Measurements from ENCODE around the gene MUC5AC. TPM values are rescaled to one million over a fixed set of nuclear protein-coding genes. Genes with fewer than 3 reads are reported as not detected.
"Not testable (repeated sequence)": the region's sequence is repeated elsewhere in the genome, so short reads cannot be mapped to it uniquely, and the experiment has no call there.

The MUC5AC gene
- total RNA-seq, 1 donor from 2014 or later = not detected

DNA sequence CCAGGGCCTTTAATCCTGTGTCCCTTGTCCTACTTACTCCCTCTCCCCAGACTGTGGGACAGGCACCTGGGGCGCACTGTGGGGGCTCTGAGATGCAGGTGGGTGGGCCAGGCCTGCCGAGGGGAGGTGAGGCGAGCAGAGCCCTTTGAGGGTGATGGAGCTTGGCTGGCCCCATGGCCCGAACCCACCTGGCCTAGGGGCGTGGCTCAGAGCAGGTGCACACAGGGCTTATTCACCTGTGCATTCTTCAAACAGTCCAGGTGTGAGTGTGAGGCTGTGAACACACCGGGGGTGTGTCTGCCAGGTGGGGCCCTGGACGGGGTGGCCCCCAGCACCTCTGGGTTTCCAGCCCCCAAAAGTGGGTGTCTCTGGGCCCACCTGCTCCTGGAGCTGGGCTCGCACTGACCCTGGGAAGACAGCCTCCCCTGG is 9.0 kb upstream of the MUC5AC start:
- no peak for DNase-seq

DNA sequence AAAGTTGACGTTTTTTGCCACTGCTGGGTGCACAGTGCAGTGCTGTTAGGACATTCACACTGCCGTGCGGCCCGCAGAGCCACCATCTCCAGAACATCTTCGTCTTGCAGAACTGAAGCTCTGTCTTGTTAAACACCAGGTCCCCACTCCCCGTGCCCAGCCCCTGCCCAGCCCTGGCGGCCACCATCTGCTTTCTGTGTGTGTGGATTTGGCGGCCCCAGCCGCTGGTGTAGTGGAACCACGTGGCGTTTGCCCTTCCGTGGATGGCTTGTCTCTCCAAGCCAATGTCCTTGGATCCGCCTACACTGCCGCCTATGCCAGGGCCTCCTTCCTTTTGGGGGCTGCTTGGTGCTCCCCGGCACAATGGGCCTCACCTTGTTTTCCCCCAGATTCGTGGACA is 8.2 kb upstream of the MUC5AC start:
- DNase-seq = no peak

GRCh38 chr11:1150116-1150515 is 7.6 kb upstream of the MUC5AC start:
- DNase-seq = no peak

GRCh38 chr11:1150769-1151365 is 6.9 kb upstream of the MUC5AC start:
- peak; percentile 22 for DNase-seq

- DNase-seq = no peak
Measured at GRCh38 chr11:1151366-1152315, 6.1 kb upstream of the MUC5AC start.

GRCh38 chr11:1152316-1153104 is 5.2 kb upstream of the MUC5AC start:
- DNase-seq = no peak

DNA sequence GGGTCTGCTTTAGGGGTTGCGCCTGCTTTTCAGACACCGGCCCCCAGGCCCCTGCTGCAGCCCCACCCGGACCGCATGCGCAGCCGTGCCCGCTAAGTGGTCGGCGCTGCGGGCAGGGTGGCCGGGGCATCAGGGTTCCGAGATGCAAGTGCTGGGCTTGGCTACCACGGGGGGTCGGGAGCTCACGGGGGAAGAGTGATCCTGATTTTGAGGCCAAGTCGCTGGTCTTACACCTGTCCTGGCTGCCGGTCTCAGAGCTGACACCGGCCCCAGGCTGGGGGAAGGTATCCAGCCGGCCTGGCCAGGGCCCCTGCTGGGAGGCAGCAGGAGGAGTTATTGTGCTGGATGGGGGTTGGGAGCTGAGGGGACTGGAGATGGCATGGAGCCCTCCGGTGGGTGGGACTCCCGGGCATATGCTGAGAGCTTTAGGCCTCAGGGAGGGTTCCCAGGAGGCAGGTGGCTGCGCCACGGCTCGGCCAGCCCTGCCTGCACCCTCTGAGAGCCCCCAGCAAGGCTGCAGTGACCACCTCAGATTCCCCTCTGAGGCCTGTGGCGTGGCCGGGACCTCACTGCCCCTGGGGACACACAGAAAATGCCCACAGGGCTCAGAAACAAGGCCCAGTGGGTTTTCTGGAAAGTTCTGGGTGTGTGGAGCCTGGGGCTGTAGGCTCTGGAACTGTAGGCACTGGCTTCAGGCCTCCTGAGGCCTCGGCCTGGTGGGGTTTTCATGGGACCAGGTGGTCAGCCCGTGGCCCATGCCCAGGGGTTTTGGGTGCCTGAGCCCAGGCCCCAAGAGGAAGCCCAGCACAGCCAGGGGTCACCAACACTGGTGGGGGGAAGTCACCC is 4.4 kb upstream of the MUC5AC start:
- DNase-seq = no peak

GRCh38 chr11:1153951-1154493 is 3.7 kb upstream of the MUC5AC start:
- no peak for DNase-seq

DNA sequence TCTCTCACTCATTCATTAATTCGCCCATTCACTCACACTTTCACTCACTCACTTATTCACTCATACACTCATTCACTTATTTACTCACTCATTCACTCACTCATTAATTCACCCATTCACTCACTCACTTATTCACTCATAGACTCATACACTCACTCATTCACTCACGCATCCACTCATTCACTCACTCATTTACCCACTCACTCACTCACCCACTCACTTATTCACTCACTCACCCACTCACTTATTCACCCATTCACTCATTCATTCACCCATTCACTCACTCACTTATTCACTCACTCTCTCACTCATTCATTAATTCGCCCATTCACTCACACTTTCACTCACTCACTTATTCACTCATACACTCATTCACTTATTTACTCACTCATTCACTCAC is 3.1 kb upstream of the MUC5AC start:
- DNase-seq = not testable (repeated sequence)

DNA sequence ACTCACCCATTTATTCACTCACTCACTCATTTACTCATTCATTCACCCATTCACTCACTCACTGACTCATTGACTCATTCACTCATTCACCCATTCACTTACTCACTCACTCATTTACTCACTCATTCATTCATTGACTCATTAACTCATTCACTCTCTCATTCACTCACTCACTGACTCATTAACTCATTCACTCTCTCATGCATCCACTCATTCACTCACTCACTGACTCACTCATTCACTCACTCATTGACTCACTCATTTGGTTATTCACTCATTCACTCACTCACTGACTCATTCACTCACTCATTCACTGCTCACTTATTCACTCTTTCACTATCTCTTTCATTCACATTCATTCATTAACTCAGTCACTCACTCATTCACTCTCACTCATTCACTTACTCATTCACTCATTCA is 2.5 kb upstream of the MUC5AC start:
- no peak for DNase-seq

DNA sequence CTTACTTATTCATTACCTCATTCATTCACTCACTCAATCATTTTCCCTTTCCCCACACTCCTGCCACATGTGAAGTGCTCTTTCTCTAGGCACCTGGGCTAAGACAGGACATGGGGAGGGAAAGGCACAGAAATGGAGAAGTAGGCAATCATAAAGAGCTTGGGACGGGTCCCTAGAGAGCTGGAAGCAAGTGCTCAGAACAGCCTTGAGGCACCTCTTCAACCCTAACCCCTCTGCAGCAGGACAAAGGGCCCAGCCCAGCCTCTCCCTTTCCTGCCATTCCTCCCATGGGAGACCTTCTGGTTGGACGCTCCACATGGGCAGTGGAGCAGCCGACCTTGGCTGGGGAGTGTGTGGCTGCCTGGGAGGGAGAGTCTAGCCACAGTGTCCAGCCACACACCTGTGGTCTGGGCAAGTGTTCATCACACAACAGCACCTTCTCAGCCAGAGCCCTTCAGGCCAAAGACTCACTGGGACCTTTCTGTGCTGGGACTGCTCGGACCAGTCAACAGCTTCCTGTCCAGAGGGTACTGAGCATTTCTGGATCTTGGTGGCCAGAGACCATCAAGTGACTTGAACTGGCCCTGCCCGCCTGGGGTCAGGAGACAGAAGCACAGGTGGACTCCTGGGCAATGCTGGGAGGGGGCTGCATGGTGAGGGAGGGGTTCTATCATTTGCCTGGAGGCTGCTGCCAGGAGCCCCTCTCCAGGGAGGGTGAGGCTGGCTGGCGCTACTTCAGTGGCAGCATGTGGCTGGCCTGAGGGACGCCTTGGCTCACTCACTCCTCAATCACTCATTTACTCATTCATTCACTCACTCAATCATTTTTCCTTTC is 1.0 kb upstream of the MUC5AC start:
- DNase-seq = no peak

DNA sequence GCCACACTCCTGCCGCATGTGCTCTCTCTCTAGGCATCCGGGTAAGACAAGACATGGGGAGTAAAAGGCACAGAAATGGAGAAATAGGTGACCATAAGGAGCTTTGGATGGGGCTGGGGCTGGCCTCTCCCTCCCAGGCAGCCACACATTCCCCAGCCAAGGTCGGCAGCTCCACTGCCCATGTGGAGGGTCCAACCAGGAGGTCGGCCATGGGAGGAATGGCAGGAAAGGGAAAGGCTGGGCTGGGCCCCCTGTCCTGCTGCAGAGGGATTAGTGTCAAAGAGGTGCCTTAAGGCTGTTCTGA is 460 bp upstream of the MUC5AC start:
- no peak for DNase-seq

DNA sequence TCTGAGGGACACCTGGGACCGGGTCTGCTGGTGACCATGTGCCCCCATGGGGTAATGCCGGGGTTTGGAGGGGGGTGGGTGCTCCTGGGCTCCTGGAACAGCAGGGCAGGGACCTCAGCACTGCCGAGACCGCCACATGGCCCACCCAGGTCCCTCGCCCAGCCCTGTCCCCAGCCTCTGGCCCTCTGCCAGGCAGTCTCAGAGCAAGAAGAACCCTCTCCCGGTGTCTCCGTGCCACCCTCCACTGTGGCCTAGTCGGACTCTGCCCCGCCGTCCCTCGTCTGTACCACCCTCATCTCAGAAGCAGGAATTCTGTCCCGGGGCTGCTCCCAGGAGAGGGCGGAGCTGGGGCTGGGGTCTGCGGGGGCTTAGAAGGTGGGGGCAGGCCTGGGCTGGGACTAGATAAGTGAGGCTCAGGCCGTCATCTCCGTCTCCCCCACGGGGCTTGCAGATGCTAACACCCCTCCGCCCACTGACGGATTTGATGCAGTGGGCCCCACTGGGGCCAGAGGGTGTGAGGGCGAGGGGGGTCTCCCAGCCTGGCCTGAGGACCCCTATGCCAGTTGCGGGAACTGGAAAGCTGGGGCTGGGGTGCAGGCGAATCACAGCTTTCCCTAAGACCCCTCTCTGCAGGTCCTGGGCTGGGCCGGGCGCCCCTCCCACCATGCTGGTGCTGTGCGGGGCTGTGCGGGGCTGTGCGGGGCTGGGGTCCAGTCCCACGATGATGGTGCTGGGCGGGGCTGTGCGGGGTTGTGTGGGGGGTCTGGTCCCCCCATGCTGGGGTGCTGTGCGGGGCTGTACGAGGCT is 1.1 kb downstream of the MUC5AC start:
- DNase-seq = no peak

- not testable (repeated sequence) for DNase-seq
Measured at GRCh38 chr11:1159488-1160220, 1.9 kb downstream of the MUC5AC start.

- DNase-seq = no peak
Measured at GRCh38 chr11:1160231-1161101, 2.7 kb downstream of the MUC5AC start.

GRCh38 chr11:1161410-1162137 is 3.8 kb downstream of the MUC5AC start:
- no peak for DNase-seq

GRCh38 chr11:1162138-1162475 is 4.4 kb downstream of the MUC5AC start:
- no peak for DNase-seq
